Natural killer cell (primary cell): Measurements from ENCODE around the gene PAPLN. TPM values are rescaled to one million over a fixed set of nuclear protein-coding genes. Genes with fewer than 3 reads are reported as not detected.
A peak's percentile ranks its signal among the peaks of the same experiment; 100 is the strongest.

Experiments
- ATAC-seq, 3 donors: fragments of 150-1000 bp in 2 of 3; fragments of 200-7000 bp in 1 of 3; cut with Tn5 transposase; 1 replicate in 1 of 3; 2 replicates in 2 of 3; pipeline ENCODE4 v1.10.0; 2021; ENCODE audit warnings: mild to moderate bottlenecking in 2 of 3, moderate library complexity in 2 of 3
- DNase-seq, 2 donors: peaks; one replicate each; pipeline versions ENCODE4 v3.0.0 to v3.0.0-alpha.2; 2013 to 2021; ENCODE audit warnings: mixed read lengths in 1 of 2
- H3K27ac ChIP-seq: one replicate; pipeline ENCODE4 v1.5.1; 2013; ENCODE audit warnings: mild to moderate bottlenecking, low read length
- H3K27me3 ChIP-seq: one replicate; pipeline ENCODE4 v1.6.1; 2013; ENCODE audit warnings: low read length; ENCODE audit not compliant: control insufficient read depth, insufficient read depth
- H3K36me3 ChIP-seq: one replicate; pipeline ENCODE4 v1.6.1; 2013; ENCODE audit warnings: low read length; ENCODE audit not compliant: control insufficient read depth, insufficient read depth
- H3K4me1 ChIP-seq: one replicate; pipeline ENCODE4 v1.6.1; 2013; ENCODE audit warnings: low read length; ENCODE audit not compliant: control insufficient read depth, insufficient read depth
- H3K4me3 ChIP-seq: one replicate; pipeline ENCODE4 v1.5.1; 2013; ENCODE audit warnings: low read length
- H3K9me3 ChIP-seq: one replicate; pipeline ENCODE4 v1.6.1; 2013; ENCODE audit warnings: low read length; ENCODE audit not compliant: control insufficient read depth, insufficient read depth
- H3K27ac Mint-ChIP-seq, 2 donors: one replicate each; pipeline ENCODE4 v1.8.0; 2022; ENCODE audit warnings: mild to moderate bottlenecking in 2 of 2, mixed read lengths in 2 of 2, moderate library complexity in 1 of 2
- H3K27me3 Mint-ChIP-seq, 2 donors: one replicate each; pipeline ENCODE4 v1.8.0; 2022; ENCODE audit warnings: low read depth in 2 of 2, mixed read lengths in 2 of 2
- H3K36me3 Mint-ChIP-seq: one replicate; pipeline ENCODE4 v1.8.0; 2022; ENCODE audit warnings: mixed read lengths
- H3K4me1 Mint-ChIP-seq, 2 donors: one replicate each; pipeline ENCODE4 v1.8.0; 2022; ENCODE audit warnings: mixed read lengths in 2 of 2
- H3K4me3 Mint-ChIP-seq: one replicate; pipeline ENCODE4 v1.8.0; 2022; ENCODE audit warnings: mild to moderate bottlenecking, moderate library complexity, mixed read lengths
- H3K9me3 Mint-ChIP-seq, 2 donors: one replicate each; pipeline ENCODE4 v1.8.0; 2022; ENCODE audit warnings: mixed read lengths in 2 of 2
- CTCF ChIP-seq: fragments of 200-600 bp; IDR thresholded peaks from one replicate; pipeline ENCODE4 v1.8.0; 2022; ENCODE audit warnings: antibody characterized with exemption
- whole genome bisulfite sequencing: methylation state at CpG from one replicate; pipeline ENCODE4 v1.1.7; 2013; ENCODE audit warnings: missing lambda C conversion rate; ENCODE audit not compliant: insufficient coverage; 5-methylcytosine and 5-hydroxymethylcytosine counted together
- intact Hi-C: fragments of 100-400 bp; cut with micrococcal nuclease; formaldehyde crosslinking; loops from one replicate; pipeline ENCODE4 v1.14.2; 2022
- total RNA-seq, 4 donors: library from RNA; stranded (reverse); fragments of 120-200 nt in 1 of 4; gene quantifications; one replicate each; pipeline versions ENCODE4 v1.2.3 to v1.2.4, GENCODE V29; 2013 to 2022

The PAPLN gene
- total RNA-seq, 3 donors from 2014 or later (not counting 1 experiment from before 2014, with no cell fraction given) = 0.24 to 0.70 (median 0.34) TPM

DNA sequence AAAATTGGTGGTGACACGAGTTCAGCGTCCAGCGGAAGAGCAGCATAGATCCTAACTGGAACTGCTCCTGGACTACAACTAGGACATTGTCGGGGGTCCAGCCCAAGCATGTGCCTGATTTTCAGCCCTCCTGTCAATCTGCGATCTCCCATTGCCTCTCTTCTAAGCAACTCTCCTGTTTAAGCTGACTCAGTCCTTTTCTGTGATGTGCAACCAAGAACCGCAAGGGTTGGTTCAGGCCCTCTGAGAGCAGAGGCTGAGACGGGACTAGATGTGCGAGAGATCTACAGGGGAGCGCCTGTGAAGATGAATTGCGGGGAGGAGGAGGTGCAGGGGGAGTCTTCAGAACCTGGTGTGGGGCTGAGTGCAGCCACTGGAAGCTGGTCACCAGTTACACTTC, 3.7 kb upstream of the PAPLN start:
- peaks cover 6 to 8% of the 10 kb centered on the region in 2 donors for H3K4me1 Mint-ChIP-seq
- ATAC-seq (no peak), DNase-seq (no peak)
- Histone ChIP-seq H3K9me3 (no peaks in the 10 kb centered on the region), H3K36me3 (peaks cover 9% of the 10 kb centered on the region), H3K27me3 (peaks cover 17% of the 10 kb centered on the region), H3K27ac (no peak overlapping the region), H3K4me3 (no peak overlapping the region), H3K4me1 (peaks cover 10% of the 10 kb centered on the region)
- intact Hi-C loops = no loop called here
- no peak overlapping the region for H3K4me3 Mint-ChIP-seq
- no peaks in the 10 kb centered on the region for H3K9me3 Mint-ChIP-seq
- peaks cover 40 to 42% of the 10 kb centered on the region in 2 donors for H3K27me3 Mint-ChIP-seq
- no peaks in the 10 kb centered on the region for H3K36me3 Mint-ChIP-seq
- H3K27ac Mint-ChIP-seq = no peak overlapping the region
- 79% methylated on average over 10 of the region's 10 CpGs for WGBS
- no peak for TF ChIP-seq CTCF

- Histone ChIP-seq H3K27ac (no peak overlapping the region), H3K4me1 (peaks cover 10% of the 10 kb centered on the region), H3K27me3 (peaks cover 17% of the 10 kb centered on the region), H3K36me3 (peaks cover 4% of the 10 kb centered on the region), H3K9me3 (no peaks in the 10 kb centered on the region), H3K4me3 (no peak overlapping the region)
- DNase-seq = no peak
- Mint-ChIP-seq H3K36me3 (no peaks in the 10 kb centered on the region), H3K4me3 (no peak overlapping the region), H3K27ac (no peak overlapping the region), H3K27me3 (peaks cover 43 to 47% of the 10 kb centered on the region in 2 donors), H3K4me1 (peaks cover 6 to 8% of the 10 kb centered on the region in 2 donors), H3K9me3 (no peaks in the 10 kb centered on the region)
- no peak for TF ChIP-seq CTCF
- WGBS = 91% methylated on average over 4 of the region's 5 CpGs
- no peak for ATAC-seq
- intact Hi-C loops = no loop called here
Measured at GRCh38 chr14:73234029-73234428, 3.3 kb upstream of the PAPLN start.

DNA sequence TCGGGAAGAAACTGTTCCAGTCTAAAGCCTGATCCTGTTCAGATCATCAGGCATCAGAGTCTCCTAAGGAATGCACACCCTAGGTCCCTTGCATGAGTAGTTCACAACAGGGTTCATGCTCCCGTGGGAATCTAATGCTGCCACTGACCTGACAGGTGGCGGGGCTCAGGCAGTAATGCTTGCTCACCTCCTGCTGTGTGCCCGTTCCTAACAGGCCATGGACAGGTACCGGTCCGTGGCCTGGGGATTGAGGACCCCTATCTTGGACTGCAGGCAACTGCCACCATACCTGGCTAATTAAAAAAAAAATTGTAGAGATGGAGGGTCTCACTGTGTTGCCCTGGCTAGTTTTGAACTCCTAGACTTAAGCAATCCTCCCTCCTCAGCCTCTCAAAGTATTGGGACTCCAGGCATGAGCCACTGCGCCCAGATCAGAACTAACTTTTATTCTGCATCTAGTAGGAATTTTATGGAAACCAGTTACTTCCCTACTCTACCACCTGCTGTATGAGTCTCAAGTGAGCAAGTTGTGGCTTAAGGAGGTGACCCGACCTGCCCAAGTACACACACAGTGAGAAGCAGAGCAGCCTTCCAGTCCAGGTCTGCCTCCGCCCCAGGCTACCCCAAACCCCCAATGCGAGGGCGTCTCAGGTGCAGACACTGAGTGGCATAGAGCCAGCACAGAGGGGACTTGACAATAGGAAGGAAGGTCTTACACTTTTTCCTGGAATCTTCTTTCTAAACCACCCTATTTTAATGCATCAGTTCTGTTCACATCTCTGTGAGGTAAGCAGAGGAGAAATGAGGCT, 2.5 kb upstream of the PAPLN start:
- H3K4me1 ChIP-seq = peaks cover 10% of the 10 kb centered on the region
- no peak for ATAC-seq
- H3K4me3 ChIP-seq = no peak overlapping the region
- H3K27ac ChIP-seq = no peak overlapping the region
- DNase-seq = no peak
- Mint-ChIP-seq H3K36me3 (no peaks in the 10 kb centered on the region), H3K27me3 (peaks cover 48 to 54% of the 10 kb centered on the region in 2 donors), H3K4me1 (peaks cover 6 to 8% of the 10 kb centered on the region in 2 donors), H3K9me3 (no peaks in the 10 kb centered on the region), H3K4me3 (peak overlapping the region; percentile 28), H3K27ac (no peak overlapping the region)
- intact Hi-C loops = no loop called here
- no peak for TF ChIP-seq CTCF
- no peaks in the 10 kb centered on the region for H3K36me3 ChIP-seq
- H3K27me3 ChIP-seq = peaks cover 17% of the 10 kb centered on the region
- H3K9me3 ChIP-seq = no peaks in the 10 kb centered on the region
- 78% methylated on average over 11 of the region's 11 CpGs for WGBS
